ENCODE results near the gene NINL. TPM values are rescaled to one million over a fixed set of nuclear protein-coding genes. Genes with fewer than 3 reads are reported as not detected.

The NINL gene
- total and polyA plus RNA-seq, 2 of the 8 experiments (the other 6 are each of a cell fraction or from before 2014, with no cell fraction given): 15.3 to 30.0 TPM

DNA sequence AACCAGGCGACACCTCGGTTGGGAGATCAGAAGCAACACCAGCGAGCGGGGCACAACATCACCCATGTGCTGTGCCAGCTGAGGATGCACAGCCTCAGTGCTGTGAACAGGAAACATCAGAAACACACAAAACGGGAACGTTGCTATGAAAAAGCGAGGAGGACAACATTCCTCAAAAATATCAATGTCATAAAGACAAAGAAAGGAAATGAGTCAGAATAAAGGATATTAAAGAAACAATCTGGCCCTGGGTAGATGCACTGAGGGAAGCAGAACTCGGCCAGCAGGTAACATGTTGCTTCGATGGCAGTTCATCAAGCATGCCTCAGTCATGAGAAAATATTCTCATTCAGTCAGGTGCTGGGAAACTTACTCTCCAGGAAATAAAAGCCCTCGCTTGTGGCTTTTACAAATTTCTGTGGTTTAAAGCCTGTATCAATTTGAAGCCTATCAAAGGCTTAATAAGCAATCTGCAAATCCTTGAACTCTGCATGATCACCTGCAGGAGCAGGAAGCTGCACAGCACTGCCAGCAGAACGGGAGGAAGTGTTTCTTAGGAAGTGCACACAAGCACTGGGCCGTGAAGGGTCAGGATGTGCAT is 100.3 kb downstream of the NINL start (continued):
- TF ChIP-seq, protein P1, sequence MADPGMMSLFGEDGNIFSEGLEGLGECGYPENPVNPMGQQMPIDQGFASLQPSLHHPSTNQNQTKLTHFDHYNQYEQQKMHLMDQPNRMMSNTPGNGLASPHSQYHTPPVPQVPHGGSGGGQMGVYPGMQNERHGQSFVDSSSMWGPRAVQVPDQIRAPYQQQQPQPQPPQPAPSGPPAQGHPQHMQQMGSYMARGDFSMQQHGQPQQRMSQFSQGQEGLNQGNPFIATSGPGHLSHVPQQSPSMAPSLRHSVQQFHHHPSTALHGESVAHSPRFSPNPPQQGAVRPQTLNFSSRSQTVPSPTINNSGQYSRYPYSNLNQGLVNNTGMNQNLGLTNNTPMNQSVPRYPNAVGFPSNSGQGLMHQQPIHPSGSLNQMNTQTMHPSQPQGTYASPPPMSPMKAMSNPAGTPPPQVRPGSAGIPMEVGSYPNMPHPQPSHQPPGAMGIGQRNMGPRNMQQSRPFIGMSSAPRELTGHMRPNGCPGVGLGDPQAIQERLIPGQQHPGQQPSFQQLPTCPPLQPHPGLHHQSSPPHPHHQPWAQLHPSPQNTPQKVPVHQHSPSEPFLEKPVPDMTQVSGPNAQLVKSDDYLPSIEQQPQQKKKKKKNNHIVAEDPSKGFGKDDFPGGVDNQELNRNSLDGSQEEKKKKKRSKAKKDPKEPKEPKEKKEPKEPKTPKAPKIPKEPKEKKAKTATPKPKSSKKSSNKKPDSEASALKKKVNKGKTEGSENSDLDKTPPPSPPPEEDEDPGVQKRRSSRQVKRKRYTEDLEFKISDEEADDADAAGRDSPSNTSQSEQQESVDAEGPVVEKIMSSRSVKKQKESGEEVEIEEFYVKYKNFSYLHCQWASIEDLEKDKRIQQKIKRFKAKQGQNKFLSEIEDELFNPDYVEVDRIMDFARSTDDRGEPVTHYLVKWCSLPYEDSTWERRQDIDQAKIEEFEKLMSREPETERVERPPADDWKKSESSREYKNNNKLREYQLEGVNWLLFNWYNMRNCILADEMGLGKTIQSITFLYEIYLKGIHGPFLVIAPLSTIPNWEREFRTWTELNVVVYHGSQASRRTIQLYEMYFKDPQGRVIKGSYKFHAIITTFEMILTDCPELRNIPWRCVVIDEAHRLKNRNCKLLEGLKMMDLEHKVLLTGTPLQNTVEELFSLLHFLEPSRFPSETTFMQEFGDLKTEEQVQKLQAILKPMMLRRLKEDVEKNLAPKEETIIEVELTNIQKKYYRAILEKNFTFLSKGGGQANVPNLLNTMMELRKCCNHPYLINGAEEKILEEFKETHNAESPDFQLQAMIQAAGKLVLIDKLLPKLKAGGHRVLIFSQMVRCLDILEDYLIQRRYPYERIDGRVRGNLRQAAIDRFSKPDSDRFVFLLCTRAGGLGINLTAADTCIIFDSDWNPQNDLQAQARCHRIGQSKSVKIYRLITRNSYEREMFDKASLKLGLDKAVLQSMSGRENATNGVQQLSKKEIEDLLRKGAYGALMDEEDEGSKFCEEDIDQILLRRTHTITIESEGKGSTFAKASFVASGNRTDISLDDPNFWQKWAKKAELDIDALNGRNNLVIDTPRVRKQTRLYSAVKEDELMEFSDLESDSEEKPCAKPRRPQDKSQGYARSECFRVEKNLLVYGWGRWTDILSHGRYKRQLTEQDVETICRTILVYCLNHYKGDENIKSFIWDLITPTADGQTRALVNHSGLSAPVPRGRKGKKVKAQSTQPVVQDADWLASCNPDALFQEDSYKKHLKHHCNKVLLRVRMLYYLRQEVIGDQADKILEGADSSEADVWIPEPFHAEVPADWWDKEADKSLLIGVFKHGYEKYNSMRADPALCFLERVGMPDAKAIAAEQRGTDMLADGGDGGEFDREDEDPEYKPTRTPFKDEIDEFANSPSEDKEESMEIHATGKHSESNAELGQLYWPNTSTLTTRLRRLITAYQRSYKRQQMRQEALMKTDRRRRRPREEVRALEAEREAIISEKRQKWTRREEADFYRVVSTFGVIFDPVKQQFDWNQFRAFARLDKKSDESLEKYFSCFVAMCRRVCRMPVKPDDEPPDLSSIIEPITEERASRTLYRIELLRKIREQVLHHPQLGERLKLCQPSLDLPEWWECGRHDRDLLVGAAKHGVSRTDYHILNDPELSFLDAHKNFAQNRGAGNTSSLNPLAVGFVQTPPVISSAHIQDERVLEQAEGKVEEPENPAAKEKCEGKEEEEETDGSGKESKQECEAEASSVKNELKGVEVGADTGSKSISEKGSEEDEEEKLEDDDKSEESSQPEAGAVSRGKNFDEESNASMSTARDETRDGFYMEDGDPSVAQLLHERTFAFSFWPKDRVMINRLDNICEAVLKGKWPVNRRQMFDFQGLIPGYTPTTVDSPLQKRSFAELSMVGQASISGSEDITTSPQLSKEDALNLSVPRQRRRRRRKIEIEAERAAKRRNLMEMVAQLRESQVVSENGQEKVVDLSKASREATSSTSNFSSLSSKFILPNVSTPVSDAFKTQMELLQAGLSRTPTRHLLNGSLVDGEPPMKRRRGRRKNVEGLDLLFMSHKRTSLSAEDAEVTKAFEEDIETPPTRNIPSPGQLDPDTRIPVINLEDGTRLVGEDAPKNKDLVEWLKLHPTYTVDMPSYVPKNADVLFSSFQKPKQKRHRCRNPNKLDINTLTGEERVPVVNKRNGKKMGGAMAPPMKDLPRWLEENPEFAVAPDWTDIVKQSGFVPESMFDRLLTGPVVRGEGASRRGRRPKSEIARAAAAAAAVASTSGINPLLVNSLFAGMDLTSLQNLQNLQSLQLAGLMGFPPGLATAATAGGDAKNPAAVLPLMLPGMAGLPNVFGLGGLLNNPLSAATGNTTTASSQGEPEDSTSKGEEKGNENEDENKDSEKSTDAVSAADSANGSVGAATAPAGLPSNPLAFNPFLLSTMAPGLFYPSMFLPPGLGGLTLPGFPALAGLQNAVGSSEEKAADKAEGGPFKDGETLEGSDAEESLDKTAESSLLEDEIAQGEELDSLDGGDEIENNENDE (IDR thresholded peaks at IDR 0.05; ENCODE audit: insufficient replicate concordance, low read length): no peak
- TF ChIP-seq POLR2A (IDR thresholded peaks at IDR 0.05; ENCODE audit: control extremely low read depth in 1 of 2, low read depth in 2 of 2, low read length in 2 of 2): no peak
- no peak for TF ChIP-seq RBBP5 (IDR thresholded peaks at IDR 0.05; ENCODE audit: borderline replicate concordance, low read depth, low read length)
- TF ChIP-seq CHD1 (IDR thresholded peaks at IDR 0.05; ENCODE audit: low read depth, low read length): no peak
- TF ChIP-seq RNF2 (IDR thresholded peaks at IDR 0.05; ENCODE audit: borderline replicate concordance, low read depth, low read length, missing control alignments, poor library complexity, severe bottlenecking): no peak
- TF ChIP-seq JUND (IDR thresholded peaks at IDR 0.05; ENCODE audit: low read length): no peak
- no peak for TF ChIP-seq SAP30 (IDR thresholded peaks at IDR 0.05; ENCODE audit: insufficient read depth, insufficient replicate concordance, low read length)
- TF ChIP-seq POU5F1 (IDR thresholded peaks at IDR 0.05; ENCODE audit: low read depth, low read length): no peak
- TF ChIP-seq ASH2L (IDR thresholded peaks at IDR 0.05; ENCODE audit: low read length): no peak
- no peak for TF ChIP-seq BCL11A (IDR thresholded peaks at IDR 0.05; ENCODE audit: low read depth in 2 of 2, low read length in 2 of 2)
- TF ChIP-seq GABPA (IDR thresholded peaks at IDR 0.05; ENCODE audit: borderline replicate concordance, insufficient read depth, low read length): no peak
